GM13976 (cell line): ENCODE data around the gene USP12.
A peak's percentile ranks its signal among the peaks of the same experiment; 100 is the strongest.

Experiments
- DNase-seq: peaks from one replicate; pipeline ENCODE4 v3.0.0; 2012; ENCODE audit warnings: low spot score
- in situ Hi-C: fragments of 300-500 bp; cut with MboI; formaldehyde crosslinking; loops from one replicate; pipeline ENCODE4 v1.12.0; 2022; ENCODE audit warnings: low sequenced_read_pairs, mixed read lengths, inconsistent platforms; ENCODE audit not compliant: unreplicated experiment
- TF ChIP-seq, protein P1 (sequence below): IDR thresholded peaks from 2 replicates; pipeline ENCODE4 v1.5.1; 2012; ENCODE audit warnings: borderline replicate concordance, mild to moderate bottlenecking; ENCODE audit not compliant: insufficient read depth; ENCODE audit errors: extremely low read depth, missing control alignments, control extremely low read depth

Gene USP12

GRCh38 chr13:27174766-27175455, 3.3 kb upstream of the USP12 start:
- in situ Hi-C loops = no loop called here
- no peak for DNase-seq
- TF ChIP-seq, protein P1, sequence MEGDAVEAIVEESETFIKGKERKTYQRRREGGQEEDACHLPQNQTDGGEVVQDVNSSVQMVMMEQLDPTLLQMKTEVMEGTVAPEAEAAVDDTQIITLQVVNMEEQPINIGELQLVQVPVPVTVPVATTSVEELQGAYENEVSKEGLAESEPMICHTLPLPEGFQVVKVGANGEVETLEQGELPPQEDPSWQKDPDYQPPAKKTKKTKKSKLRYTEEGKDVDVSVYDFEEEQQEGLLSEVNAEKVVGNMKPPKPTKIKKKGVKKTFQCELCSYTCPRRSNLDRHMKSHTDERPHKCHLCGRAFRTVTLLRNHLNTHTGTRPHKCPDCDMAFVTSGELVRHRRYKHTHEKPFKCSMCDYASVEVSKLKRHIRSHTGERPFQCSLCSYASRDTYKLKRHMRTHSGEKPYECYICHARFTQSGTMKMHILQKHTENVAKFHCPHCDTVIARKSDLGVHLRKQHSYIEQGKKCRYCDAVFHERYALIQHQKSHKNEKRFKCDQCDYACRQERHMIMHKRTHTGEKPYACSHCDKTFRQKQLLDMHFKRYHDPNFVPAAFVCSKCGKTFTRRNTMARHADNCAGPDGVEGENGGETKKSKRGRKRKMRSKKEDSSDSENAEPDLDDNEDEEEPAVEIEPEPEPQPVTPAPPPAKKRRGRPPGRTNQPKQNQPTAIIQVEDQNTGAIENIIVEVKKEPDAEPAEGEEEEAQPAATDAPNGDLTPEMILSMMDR = no peak

DNA sequence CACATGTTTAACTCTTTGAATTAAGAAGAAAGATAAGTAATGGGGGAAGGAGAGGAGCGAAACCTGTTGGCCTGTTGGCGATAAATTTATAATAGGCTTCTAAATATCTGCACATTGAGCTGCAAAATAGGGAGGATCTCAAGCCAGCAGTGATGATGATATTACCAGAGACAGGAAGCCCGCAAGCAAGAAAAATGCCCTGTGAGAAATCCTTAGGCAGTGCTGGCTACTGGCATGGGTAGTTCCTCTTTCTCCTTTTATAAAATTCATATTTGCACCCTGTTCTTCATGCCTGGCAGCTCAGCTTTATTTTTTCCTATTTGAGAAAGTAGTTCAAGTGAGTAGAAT, 858 bp upstream of the USP12 start:
- DNase-seq = no peak
- TF ChIP-seq, protein P1 = no peak
- in situ Hi-C loops = no loop called here

DNA sequence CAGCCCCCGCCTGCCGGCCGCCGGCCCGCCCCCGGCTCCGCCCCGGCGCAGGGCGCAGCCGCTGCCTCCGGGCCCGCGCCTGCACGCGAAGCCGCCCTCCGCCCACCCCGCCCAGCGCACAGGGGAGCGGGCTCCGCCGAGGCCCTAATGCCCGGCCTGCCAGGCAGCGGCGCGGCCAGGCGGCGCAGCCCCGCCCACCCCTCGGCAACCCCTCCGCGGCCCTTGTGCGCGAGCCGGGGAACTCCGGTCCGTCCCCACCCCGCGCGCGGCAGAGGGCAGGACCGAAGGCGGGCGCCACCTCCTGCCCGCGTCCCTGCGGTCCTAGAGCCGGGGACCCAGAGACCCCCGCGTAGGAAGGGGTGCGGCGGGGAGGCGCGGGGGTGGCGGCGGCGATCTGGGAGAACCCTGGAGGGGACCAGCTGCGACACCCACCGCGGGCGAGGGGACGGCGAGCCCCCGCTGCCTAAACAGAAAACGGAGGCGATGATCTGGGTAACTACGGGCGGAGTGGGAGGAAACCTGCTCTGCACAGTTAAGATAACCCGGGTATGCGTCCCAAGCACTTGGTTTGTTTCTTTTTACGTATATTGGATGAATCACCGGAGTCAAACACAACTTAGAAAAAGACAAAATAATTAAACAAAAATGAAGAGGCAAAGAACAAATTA, 350 bp upstream of the USP12 start:
- in situ Hi-C loops = no loop called here
- TF ChIP-seq, protein P1 = no peak
- peak; percentile 91 for DNase-seq

- DNase-seq = peak; percentile 43
- TF ChIP-seq, protein P1 = no peak
- in situ Hi-C loops = no loop called here
These were observed 931 bp downstream of the USP12 start for GRCh38 chr13:27170516-27171243.

DNA sequence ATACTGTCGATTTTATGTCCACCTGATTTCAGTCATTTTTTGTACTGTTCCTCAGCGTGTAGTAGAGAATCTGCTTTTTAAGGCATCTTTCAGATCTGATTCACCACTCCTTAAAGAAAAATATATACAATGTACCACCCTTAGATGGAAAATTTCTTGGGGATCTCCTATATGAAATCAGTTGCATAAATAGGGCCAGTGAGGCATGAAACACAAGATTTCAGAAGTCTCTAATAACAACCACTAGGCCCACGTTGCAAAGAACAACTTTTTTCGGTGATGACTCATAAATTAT, 1.4 kb downstream of the USP12 start:
- TF ChIP-seq, protein P1 = no peak
- peak; percentile 54 for DNase-seq
- in situ Hi-C loops = no loop called here

DNA sequence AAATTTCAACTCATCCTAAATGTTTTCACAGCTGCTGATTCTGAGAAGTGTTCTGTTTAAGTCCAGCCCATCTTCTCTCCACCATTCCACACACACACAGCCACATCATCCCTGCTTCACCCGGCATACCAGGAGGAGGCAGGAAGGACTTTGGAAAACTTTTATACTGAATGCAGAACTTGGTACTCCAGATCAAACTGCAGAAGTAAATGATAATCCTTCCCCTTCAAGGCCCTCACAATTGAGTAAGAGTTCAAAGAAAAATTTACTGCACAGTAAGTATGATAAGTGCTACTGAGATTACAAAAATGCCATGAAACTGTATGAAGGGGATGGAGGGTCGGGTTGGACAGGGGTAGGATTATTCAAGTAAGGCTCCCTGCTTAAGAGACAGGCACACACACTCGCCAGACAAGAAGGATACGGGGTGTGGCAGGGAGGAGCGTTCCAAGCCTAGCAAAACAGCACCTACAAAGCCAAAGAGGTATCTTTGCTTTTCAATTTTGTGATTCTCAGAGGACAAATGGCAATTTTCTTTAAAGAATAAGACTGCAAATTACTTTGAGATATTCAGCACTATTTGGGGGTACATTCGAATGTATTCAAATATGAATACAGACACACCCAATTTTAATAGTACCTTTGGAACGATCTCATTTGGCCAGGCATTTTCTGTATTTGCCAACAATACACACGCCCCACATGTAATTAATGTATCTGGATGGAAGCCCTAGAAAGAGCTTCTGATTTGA, 2.5 kb downstream of the USP12 start:
- DNase-seq = no peak
- in situ Hi-C loops = no loop called here
- TF ChIP-seq, protein P1 = no peak
